Measurements from ENCODE around the gene NIF3L1. TPM values are rescaled to one million over a fixed set of nuclear protein-coding genes. Genes with fewer than 3 reads are reported as not detected.
A peak's percentile ranks its signal among the peaks of the same experiment; 100 is the strongest.

NIF3L1 gene
- total and polyA plus RNA-seq, 10 of the 15 experiments (the other 5 are each of a cell fraction or from before 2014, with no cell fraction given) = 27.6 to 95.9 (median 53.8) TPM

DNA sequence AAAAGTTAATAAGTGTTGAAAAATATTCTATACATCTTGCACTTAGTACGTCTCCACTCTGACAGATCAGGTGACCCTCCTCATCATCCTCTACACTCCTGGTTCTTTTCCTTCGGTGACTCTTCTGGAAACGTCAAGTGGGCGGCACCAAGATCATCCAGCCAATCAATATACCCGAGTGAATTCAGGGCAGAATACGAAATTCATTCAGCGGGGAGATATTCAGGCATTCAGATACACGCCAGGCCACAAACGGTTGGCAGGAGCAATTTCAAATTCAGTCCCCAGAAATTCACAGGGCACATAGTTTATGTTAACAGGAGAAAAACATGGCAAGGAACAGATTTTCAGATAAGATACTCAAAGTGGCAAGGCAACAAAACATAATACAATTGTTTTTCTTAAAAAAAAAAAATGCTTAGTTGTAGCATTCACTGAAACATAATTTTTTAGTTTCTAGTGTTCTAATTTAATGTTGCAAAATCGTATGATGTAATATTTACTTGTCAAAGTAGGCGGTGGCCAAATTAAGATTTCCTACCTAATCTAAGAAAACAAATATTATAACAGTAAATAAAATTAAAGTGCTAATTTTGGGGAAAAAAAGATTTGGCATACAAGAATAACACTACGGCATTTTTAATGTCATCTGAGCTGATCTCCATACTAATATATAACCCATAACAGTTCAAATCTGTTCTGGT lies 28.9 kb upstream of the NIF3L1 start:
- no peaks in the 10 kb centered on the region for H3K9me3 ChIP-seq (replicated peaks; ENCODE audit: control insufficient read depth, insufficient read depth, low read length)
- ATAC-seq (no peak), DNase-seq (ENCODE audit: low read depth, low spot score) (no peak), FAIRE-seq (no peak)
- no peaks in the 10 kb centered on the region for H3K27me3 ChIP-seq (replicated peaks in 1 of 2; ENCODE audit: control insufficient read depth in 2 of 2, insufficient read depth in 2 of 2, low read length in 1 of 2)
- no TSS peak for BruUV-seq (replicated peaks)
- H2AFZ ChIP-seq (ENCODE audit: control insufficient read depth, low read depth, low read length) = no peak overlapping the region
- H3K4me3 ChIP-seq = peak overlapping the region; percentile 100; the same call in 1 of the 2 replicates
- CTCF ChIA-PET = interaction anchor here (1.4 kb wide), 1 partner anchor 209 kb away, joined by 3 read pairs; no protein-coding TSS in a partner anchor
- H3K79me2 ChIP-seq (ENCODE audit: control insufficient read depth, insufficient read depth, low read length) = peaks cover 78% of the 10 kb centered on the region
- peak overlapping the region; percentile 95; the same call in 1 of the 2 replicates for H3K4me2 ChIP-seq (ENCODE audit: control insufficient read depth, insufficient read depth)
- in situ Hi-C loops (cut with MboI) = no loop called here
- no peak overlapping the region for H3K9ac ChIP-seq (ENCODE audit: control insufficient read depth, insufficient read depth, low read length)
- POLR2A ChIA-PET = interaction anchor here (1.8 to 2.0 kb wide), 2 partner anchors 11 to 42 kb away, joined by 7 to 14 read pairs; no protein-coding TSS in a partner anchor
- TF ChIP-seq POLR2AphosphoS5 (IDR thresholded peaks at IDR 0.05; ENCODE audit: low read length) (0 out of 2 replicates have a peak, but pooled peaks have one; percentile 44), NRF1 (conservative IDR thresholded peaks at IDR 0.05; ENCODE audit: low read depth, low read length) (no peak), TARDBP (IDR thresholded peaks at IDR 0.05; ENCODE audit: borderline replicate concordance) (no peak), ZZZ3 (IDR thresholded peaks at IDR 0.05; ENCODE audit: control insufficient read depth, insufficient read length, low read depth) (no peak)
- peaks cover 6 to 37% of the 10 kb centered on the region in 2 experiments for H3K36me3 ChIP-seq (ENCODE audit: control insufficient read depth in 2 of 2, insufficient read depth in 2 of 2, low read length in 1 of 2)
- no peaks in the 10 kb centered on the region for H3K4me1 ChIP-seq (ENCODE audit: control insufficient read depth, insufficient read depth, low read length)
- RAD21 ChIA-PET (ENCODE audit: unreplicated experiment) = interaction anchor here (0.6 to 1.5 kb wide), 3 partner anchors 29 to 152 kb away, joined by 3 to 4 read pairs (median 3); partner anchors contain the start of genes NIF3L1 and PPIL3
- SMC1A ChIA-PET (ENCODE audit: uncharacterized antibody, unreplicated experiment) = interaction anchor here (1.7 to 2.0 kb wide), 2 partner anchors 11 to 46 kb away, joined by 8 to 9 read pairs; no protein-coding TSS in a partner anchor
- no peak overlapping the region for H3K27ac ChIP-seq (ENCODE audit: control insufficient read depth, insufficient read depth)
- intact Hi-C loops (cut with micrococcal nuclease; ENCODE audit: unreplicated experiment) = loop anchor here (10.0 kb wide), 1 partner anchor 1515 kb away; the partner anchor contains the start of gene BMPR2
- WGBS (ENCODE audit: insufficient coverage, insufficient replicate concordance, low lambda C conversion rate, missing lambda C conversion rate) = 76% methylated on average over 12 of the region's 12 CpGs
- H4K20me1 ChIP-seq (ENCODE audit: control insufficient read depth, insufficient read depth) = peaks cover 5% of the 10 kb centered on the region; the same call in 1 of the 2 replicates

GRCh38 chr2:200861617-200862155 lies 27.5 kb upstream of the NIF3L1 start:
- ChIA-PET RAD21 (ENCODE audit: unreplicated experiment) (no interaction called here), CTCF (interaction anchor here (0.6 to 1.4 kb wide), 5 partner anchors 20 to 1316 kb away, joined by 3 to 4 read pairs (median 4); no protein-coding TSS in a partner anchor), POLR2A (interaction anchor here (0.6 to 0.7 kb wide), 5 partner anchors 149 to 1505 kb away, joined by 3 to 7 read pairs (median 3); no protein-coding TSS in a partner anchor), SMC1A (ENCODE audit: uncharacterized antibody, unreplicated experiment) (interaction anchor here (1.7 kb wide), 1 partner anchor 47 kb away, joined by 9 read pairs; no protein-coding TSS in a partner anchor)
- H3K4me1 ChIP-seq (ENCODE audit: control insufficient read depth, insufficient read depth, low read length) = no peaks in the 10 kb centered on the region
- TF ChIP-seq POLR2AphosphoS2 (IDR thresholded peaks at IDR 0.05; ENCODE audit: low read depth, low read length) = no peak
- TF ChIP-seq ATF7 (IDR thresholded peaks at IDR 0.05; ENCODE audit: low read depth) = no peak
- no peak for TF ChIP-seq GATAD2B (conservative IDR thresholded peaks at IDR 0.05; ENCODE audit: low read depth)
- TF ChIP-seq ZSCAN29 (IDR thresholded peaks at IDR 0.05) = no peak
- no peak for TF ChIP-seq CEBPB (IDR thresholded peaks at IDR 0.05; ENCODE audit: borderline replicate concordance in 1 of 2, low read depth in 2 of 2, low read length in 2 of 2)
- no peak for TF ChIP-seq RFX5 (IDR thresholded peaks at IDR 0.05; ENCODE audit: low read depth, low read length)
- TF ChIP-seq ZNF217 (IDR thresholded peaks at IDR 0.05) = no peak
- TF ChIP-seq HCFC1 (IDR thresholded peaks at IDR 0.05; ENCODE audit: low read length) = no peak
- TF ChIP-seq PAX5 (IDR thresholded peaks at IDR 0.05; ENCODE audit: borderline replicate concordance, low read depth, low read length) = no peak
- TF ChIP-seq SREBF2 (IDR thresholded peaks at IDR 0.05; ENCODE audit: low read length) = no peak
- no peak for TF ChIP-seq PML (IDR thresholded peaks at IDR 0.05; ENCODE audit: low read length)
- TF ChIP-seq NR2F1 (conservative IDR thresholded peaks at IDR 0.05) = no peak
- no peak for TF ChIP-seq MTA3 (IDR thresholded peaks at IDR 0.05; ENCODE audit: borderline replicate concordance, low read length)
- TF ChIP-seq NFYB (IDR thresholded peaks at IDR 0.05; ENCODE audit: insufficient read depth, low read depth, low read length) = no peak
- DNase-seq (ENCODE audit: low read depth, low spot score) (no peak), FAIRE-seq (no peak), ATAC-seq (no peak)
- in situ Hi-C loops (cut with MboI) = no loop called here
- H3K27me3 ChIP-seq (replicated peaks in 1 of 2; ENCODE audit: control insufficient read depth in 2 of 2, insufficient read depth in 2 of 2, low read length in 1 of 2) = no peaks in the 10 kb centered on the region
- intact Hi-C loops (cut with micrococcal nuclease; ENCODE audit: unreplicated experiment) = loop anchor here (10.0 kb wide), 1 partner anchor 1513 kb away; the partner anchor contains the start of gene BMPR2
- no peak overlapping the region for H2AFZ ChIP-seq (ENCODE audit: control insufficient read depth, low read depth, low read length)
- H3K9ac ChIP-seq (ENCODE audit: control insufficient read depth, insufficient read depth, low read length) = peak overlapping the region; percentile 51
- WGBS (ENCODE audit: insufficient coverage, insufficient replicate concordance, low lambda C conversion rate, missing lambda C conversion rate) = 11% methylated on average over 4 of the region's 4 CpGs
- peak overlapping the region; percentile 95 for H3K4me2 ChIP-seq (ENCODE audit: control insufficient read depth, insufficient read depth)
- peaks cover 5% of the 10 kb centered on the region; the same call in 1 of the 2 replicates for H4K20me1 ChIP-seq (ENCODE audit: control insufficient read depth, insufficient read depth)
- H3K4me3 ChIP-seq = peak overlapping the region; percentile 100
- no TSS peak for BruUV-seq (replicated peaks)
- peaks cover 6 to 33% of the 10 kb centered on the region in 2 experiments for H3K36me3 ChIP-seq (ENCODE audit: control insufficient read depth in 2 of 2, insufficient read depth in 2 of 2, low read length in 1 of 2)
- H3K79me2 ChIP-seq (ENCODE audit: control insufficient read depth, insufficient read depth, low read length) = peaks cover 76% of the 10 kb centered on the region
- H3K27ac ChIP-seq (ENCODE audit: control insufficient read depth, insufficient read depth) = peak overlapping the region; percentile 51
- no peaks in the 10 kb centered on the region for H3K9me3 ChIP-seq (replicated peaks; ENCODE audit: control insufficient read depth, insufficient read depth, low read length)
